Measurements from ENCODE around the gene NUMA1.
A peak's percentile ranks its signal among the peaks of the same experiment; 100 is the strongest.

The NUMA1 gene

DNA sequence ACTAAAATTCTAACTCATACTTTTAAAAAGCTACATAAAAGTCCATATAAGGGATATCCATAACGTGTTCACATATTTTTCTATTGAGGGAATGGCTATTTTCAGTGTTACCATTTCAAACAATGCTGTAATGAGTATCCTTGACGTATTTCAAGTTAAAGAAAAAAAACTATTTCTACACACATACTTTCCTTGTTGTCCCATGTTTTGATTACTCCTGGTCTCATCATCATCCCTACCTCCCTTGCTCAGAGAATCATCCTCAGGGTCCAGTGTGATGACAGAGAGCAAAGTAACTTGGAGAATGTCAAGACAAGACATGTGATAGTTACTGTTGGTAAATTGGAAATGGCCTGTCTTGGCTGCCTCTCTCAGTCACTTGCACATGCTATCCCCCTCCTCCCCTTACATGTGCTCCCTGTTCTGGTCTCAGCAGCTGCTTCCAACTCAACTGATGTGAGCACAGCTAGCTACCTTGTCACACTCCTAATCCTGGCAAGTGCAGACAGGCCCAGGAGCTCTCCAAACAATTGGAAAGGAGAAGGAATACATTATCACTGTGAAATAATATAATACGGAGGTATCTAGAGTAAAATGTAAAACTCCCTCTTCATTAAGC lies 21.8 kb downstream of the NUMA1 start:
- no peak for DNase-seq

GRCh38 chr11:72048766-72049460 lies 31.4 kb downstream of the NUMA1 start:
- no peak for DNase-seq

- DNase-seq, result no peak
These were observed 34.5 kb downstream of the NUMA1 start for GRCh38 chr11:72045849-72046248.

DNA sequence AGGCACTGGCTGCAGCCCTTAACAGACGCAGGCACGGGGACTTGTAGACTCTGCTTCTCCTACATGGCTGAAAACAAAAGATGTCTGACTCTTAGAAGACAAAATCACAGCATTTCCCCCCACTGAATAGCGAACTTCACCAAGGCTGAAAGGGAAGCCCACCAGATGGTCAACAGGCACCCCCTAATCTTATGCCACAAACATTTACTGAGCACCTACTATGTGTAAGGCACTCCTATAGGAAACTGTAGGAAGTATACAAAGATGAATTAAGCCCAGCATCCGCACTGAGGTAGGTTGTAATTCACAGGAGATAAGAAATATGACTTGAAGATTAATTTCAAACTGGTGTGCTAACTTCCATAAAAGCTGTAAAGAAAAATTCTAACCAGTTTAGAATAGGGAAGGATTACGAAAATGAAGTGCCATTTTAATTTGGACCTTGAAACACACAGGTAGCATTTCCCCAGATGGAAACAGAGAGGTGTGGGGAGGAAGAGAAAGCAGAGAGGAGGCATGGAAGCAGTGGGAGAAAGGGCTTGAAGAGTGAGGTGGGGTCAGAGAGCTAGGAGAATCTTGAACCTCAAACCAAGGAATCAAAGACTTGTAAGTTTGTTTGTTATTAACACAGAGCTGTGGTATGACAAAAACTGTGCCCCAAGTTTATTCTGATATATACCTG lies 38.1 kb downstream of the NUMA1 start:
- no peak for DNase-seq

DNA sequence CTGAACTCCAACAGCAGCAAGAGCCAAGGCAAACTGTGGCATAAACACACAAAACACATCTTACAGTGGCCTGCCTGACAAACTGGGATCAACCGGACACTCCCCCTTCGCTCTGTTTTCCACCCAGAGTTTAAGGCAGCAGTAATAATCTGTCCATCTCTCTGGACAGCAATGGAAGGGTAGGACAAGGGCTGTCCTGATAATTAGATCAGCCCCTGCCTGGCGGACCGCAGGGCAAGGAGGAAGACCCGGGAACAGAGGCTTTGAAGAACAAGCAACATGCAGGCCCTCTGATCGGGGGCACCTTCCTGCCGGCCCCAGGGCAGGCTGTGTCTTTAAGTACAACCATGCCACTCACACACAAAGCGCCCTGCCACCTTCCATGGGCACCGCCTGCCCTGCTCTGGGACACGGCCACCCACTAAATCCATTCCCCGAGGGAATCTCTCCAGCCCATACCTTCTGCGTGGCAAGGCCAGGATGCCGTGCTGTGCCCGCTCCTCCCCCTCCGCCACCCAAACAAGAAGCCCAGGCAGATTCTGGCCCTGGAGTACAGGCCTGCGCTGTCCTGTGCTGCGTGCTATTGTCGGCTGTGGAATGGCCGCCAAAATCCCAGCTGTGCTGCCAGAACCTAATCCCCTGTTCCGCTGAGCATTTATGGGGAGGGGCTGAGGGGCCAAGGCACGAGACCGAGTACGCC lies 38.8 kb downstream of the NUMA1 start:
- peak in 1 of 2 donors; percentile 6 for DNase-seq

DNA sequence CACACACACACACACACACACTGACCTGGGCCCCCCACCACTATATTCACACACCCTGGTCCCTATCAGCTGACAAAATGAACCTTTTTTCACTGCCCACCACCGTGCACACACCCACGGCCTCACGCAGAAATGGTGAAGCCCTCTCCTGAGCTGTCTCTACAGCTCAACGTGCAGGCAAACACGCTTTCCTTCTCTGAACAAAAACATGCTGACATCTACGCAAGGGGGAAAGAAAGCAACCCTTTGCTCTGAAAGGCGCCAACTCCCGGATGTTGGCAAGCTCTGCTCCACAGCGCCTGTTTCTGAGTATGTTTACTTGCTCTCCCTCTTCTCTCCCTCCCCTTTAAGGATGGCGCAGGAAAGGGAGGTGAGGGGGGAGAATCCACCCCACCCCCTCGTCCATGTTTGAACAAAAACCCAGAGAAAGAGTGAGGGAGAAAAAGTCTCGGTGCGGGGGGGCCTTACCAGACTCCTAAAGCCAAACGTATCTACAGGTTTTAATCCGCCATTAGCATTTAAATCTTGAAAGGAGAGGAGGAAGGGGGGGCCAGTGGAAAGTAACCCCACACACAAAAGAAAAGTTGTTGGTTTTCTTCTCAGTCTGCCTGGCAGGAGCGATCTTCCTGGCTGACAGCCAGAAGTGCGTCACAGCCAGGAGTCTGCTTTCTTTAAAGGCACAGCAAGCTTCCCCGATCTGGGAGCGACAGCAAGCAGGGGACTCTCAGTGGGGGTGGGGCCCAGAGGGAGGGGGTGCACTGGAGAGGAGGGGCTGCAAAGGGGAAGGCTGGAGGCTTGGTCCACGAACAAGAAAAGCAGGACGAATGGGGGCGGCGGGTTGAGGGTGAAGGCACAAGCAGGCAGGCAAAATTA lies 39.6 kb downstream of the NUMA1 start:
- peak; percentile 71 to 75 for DNase-seq

- no peak for DNase-seq
These were observed 40.4 kb downstream of the NUMA1 start for GRCh38 chr11:72039856-72040401.

- no peak for DNase-seq
These were observed 41.1 kb downstream of the NUMA1 start for GRCh38 chr11:72039031-72039855.

DNA sequence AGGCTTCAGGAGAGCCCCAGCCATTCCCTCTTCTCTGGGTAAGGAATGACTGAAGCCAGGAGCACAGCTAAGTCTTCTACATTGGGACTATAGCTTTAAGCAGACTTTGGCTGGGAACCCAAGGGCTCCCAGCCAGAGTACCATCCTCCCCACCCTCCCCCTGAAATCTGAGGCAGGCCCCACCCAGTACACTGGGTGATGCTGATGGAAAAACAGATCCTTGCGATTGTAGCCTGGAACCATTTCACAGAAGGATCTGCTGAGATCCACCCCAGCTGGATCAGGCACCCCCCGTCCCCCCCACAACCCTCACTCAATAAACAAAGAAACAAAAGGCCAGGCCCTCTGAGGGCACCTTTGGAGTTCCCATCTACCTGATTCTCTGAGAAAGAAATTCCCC lies 41.9 kb downstream of the NUMA1 start:
- DNase-seq, result no peak

- DNase-seq, result no peak
These were observed 42.6 kb downstream of the NUMA1 start for GRCh38 chr11:72037554-72038311.

DNA sequence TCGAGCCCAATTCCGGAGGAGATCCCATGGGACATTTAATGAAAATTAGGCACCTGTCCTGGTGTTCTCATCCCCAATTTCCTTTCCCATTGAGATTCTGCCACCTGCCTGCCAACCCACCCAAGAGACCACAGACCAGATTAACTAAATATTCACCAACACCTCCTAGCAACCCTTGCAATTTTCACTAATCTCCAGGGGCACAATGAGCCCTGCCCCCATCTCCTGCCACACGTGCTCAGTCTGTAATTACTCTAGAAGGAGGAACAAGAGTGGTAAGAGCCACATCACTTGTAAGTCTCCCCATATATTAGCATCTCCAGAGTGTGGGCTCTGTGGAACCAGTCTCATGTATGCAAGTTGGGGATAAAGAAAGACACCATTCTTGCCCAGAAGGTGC lies 43.7 kb downstream of the NUMA1 start:
- no peak for DNase-seq

- DNase-seq, result no peak
These were observed 49.8 kb downstream of the NUMA1 start for GRCh38 chr11:72030472-72031045.

GRCh38 chr11:72026090-72026489 lies 54.3 kb downstream of the NUMA1 start:
- no peak for DNase-seq

GRCh38 chr11:72024069-72024754 lies 56.1 kb downstream of the NUMA1 start:
- no peak for DNase-seq

- no peak for DNase-seq
These were observed 57.0 kb downstream of the NUMA1 start for GRCh38 chr11:72023335-72023734.

DNA sequence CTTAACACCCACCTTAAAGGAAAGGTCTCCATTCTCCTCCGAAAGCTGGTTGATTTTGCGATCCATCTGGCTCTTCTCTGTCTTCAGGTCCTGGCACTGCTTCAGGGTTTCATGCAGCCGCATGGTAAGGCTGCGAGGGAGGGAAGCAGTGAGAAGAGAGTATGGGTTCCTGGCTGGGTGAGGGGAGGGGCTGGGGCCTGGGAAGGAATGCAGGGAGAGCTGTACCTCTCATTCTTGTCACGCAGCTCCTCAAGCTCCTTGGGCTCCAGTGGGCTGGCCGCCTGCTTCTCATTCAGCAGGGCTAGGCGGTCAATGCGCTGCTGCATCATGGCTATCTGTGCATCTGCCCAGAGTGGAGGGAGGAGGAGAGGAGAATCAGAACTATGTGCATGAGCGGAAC lies 62.2 kb downstream of the NUMA1 start:
- no peak for DNase-seq

- peak in 1 of 2 donors; percentile 36 for DNase-seq
These were observed 64.8 kb downstream of the NUMA1 start for GRCh38 chr11:72015511-72016061.

- DNase-seq, result no peak
These were observed 65.5 kb downstream of the NUMA1 start for GRCh38 chr11:72014761-72015320.

Data from inflammatory macrophage (primary cell).